Measurements from ENCODE around the gene GIMAP2. TPM values are rescaled to one million over a fixed set of nuclear protein-coding genes. Genes with fewer than 3 reads are reported as not detected.

Gene GIMAP2
- 25.9 TPM for polyA plus RNA-seq (2012; ENCODE audit: low read depth, missing spikeins)

- TF ChIP-seq POLR2AphosphoS5 (IDR thresholded peaks at IDR 0.05; ENCODE audit: low read depth, low read length) (no peak), PAX5 (IDR thresholded peaks at IDR 0.05; ENCODE audit: insufficient read depth, low read length, severe bottlenecking) (no peak), POU2F2 (IDR thresholded peaks at IDR 0.05; ENCODE audit: low read depth, low read length) (no peak), SPI1 (IDR thresholded peaks at IDR 0.05; ENCODE audit: low read depth, low read length) (peak; percentile 57; the same call in 1 of the 2 replicates), TAF1 (IDR thresholded peaks at IDR 0.05; ENCODE audit: low read depth, low read length) (no peak), POLR2A (IDR thresholded peaks at IDR 0.05; ENCODE audit: low read depth, low read length) (no peak)
- FAIRE-seq (peak; percentile 80), DNase-seq (ENCODE audit: insufficient read length, low spot score) (peak; percentile 22)
These were observed at the start of gene GIMAP2 for GRCh38 chr7:150685219-150686029. TSS of gene GIMAP2 (plus strand) at chr7:150685706. CDS start at chr7:150687060, 1,354 bp downstream.

DNA sequence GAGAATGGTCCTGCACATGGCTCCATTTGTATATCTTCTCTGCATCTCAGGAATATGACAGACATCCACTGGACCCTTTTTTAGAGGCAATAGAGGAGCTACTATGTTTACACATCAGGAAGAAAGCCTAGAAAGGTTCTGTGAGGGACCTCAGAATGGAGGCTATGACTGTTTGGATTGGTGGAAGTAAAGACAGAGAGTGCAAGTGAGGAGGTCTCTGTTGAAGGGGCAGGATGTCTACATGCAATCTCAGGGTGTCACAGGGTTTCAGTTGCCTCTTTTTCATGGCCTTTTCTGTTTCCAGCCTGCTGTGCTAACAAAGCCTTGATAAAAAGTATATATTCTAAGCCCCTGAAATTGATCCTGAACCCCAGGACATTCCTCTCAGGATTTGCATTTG is 43.7 kb upstream of the GIMAP2 start:
- TF ChIP-seq TAF1 (IDR thresholded peaks at IDR 0.05; ENCODE audit: low read depth, low read length) (no peak), SPI1 (IDR thresholded peaks at IDR 0.05; ENCODE audit: low read depth, low read length) (no peak), POLR2AphosphoS5 (IDR thresholded peaks at IDR 0.05; ENCODE audit: low read depth, low read length) (no peak), POU2F2 (IDR thresholded peaks at IDR 0.05; ENCODE audit: low read depth, low read length) (no peak), PAX5 (IDR thresholded peaks at IDR 0.05; ENCODE audit: insufficient read depth, low read length, severe bottlenecking) (no peak), POLR2A (IDR thresholded peaks at IDR 0.05; ENCODE audit: low read depth, low read length) (no peak)
- FAIRE-seq, result no peak
- DNase-seq (ENCODE audit: insufficient read length, low spot score), result no peak

DNA sequence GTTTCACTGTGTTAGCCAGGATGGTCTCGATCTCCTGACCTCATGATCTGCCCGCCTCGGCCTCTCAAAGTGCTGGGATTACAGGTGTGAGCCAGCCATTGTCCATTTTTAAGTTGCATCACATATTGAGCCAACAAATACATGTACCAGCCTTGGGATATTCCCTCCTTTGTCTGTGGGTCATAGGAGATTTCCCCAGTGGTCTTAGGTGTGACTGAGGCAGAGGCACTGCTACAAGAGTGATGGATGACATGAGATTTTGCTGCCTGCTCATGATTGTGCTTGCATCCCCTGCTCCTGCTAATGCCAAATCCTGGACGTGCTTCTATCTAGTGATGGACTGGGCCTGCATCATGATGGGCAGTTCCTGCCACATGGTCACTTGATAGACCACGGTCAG is 42.6 kb upstream of the GIMAP2 start:
- DNase-seq (ENCODE audit: insufficient read length, low spot score) (no peak), FAIRE-seq (no peak)
- TF ChIP-seq POU2F2 (IDR thresholded peaks at IDR 0.05; ENCODE audit: low read depth, low read length), result no peak
- no peak for TF ChIP-seq POLR2A (IDR thresholded peaks at IDR 0.05; ENCODE audit: low read depth, low read length)
- TF ChIP-seq SPI1 (IDR thresholded peaks at IDR 0.05; ENCODE audit: low read depth, low read length), result no peak
- TF ChIP-seq TAF1 (IDR thresholded peaks at IDR 0.05; ENCODE audit: low read depth, low read length), result no peak
- no peak for TF ChIP-seq PAX5 (IDR thresholded peaks at IDR 0.05; ENCODE audit: insufficient read depth, low read length, severe bottlenecking)
- TF ChIP-seq POLR2AphosphoS5 (IDR thresholded peaks at IDR 0.05; ENCODE audit: low read depth, low read length), result no peak

DNA sequence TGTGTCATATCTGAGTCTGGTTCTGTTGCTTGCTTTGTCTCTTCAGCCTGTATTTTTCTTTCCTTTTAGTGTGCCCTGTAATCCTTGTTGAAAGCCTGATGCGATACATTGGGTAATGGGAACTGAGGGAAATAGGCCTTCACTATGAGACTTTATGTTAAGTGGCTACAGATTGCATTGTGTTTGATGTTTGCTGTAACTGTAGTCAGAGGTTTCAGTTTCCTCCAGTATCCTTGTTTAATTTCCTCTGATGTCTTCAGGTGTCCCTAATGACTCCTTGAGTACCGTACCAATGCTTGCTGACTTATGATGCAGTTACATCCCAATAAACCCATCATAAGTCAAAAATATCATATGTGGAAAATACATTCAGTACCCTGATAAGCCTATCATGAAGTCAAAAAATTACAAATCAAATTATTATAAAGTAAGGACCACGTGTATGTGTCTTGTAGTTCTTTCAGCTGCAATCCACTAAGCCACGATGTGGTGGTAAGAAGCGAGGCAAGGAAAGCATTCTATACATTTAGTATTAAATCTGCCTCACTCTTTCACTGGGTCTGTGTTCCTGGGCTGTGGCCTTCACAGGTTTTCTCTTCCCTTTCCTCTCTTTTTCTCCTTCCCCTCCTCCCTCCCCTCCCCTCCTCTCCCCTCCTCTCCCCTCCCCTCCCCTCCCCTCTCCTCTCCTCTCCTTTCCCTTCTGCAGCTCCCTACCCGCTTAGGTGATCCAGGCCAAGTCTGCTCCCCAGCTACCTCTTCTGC is 40.1 kb upstream of the GIMAP2 start:
- DNase-seq (ENCODE audit: insufficient read length, low spot score) (no peak), FAIRE-seq (no peak)
- TF ChIP-seq PAX5 (IDR thresholded peaks at IDR 0.05; ENCODE audit: insufficient read depth, low read length, severe bottlenecking) (no peak), TAF1 (IDR thresholded peaks at IDR 0.05; ENCODE audit: low read depth, low read length) (no peak), POLR2A (IDR thresholded peaks at IDR 0.05; ENCODE audit: low read depth, low read length) (no peak), SPI1 (IDR thresholded peaks at IDR 0.05; ENCODE audit: low read depth, low read length) (no peak), POU2F2 (IDR thresholded peaks at IDR 0.05; ENCODE audit: low read depth, low read length) (no peak), POLR2AphosphoS5 (IDR thresholded peaks at IDR 0.05; ENCODE audit: low read depth, low read length) (no peak)

DNA sequence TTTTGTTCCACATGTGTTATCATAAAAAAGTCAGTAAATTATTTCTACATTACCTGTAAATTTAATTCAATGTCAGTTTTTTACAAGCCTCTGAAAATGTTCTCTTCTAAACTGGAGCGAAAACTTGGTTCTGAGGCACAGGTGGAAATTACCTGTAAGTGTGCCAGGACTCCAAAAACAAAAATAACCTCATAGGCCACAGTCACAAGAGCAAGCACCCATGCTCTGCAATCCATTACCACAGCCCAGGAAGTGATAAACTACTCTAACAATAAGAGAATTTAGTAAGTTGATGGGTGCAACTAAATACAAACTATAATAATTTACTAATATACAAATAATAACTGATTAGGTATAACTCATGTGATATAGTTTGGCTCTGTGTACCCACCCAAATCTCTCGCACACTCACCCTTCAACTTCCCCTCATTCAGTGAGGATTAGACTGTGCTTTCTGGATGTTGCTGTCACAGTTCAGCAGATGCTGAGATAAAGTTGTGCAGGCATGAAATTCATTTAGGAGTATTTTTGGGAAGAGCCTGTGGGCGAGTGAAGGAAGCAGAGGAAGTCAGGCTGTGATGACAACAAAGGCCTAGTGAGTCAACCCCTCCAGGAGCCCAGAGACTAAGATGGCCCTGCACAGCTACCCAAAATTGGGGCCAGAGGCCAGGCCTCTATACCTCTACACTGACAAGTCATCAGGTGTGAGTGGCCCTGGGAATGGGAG is 37.0 kb upstream of the GIMAP2 start:
- no peak for TF ChIP-seq SPI1 (IDR thresholded peaks at IDR 0.05; ENCODE audit: low read depth, low read length)
- no peak for TF ChIP-seq PAX5 (IDR thresholded peaks at IDR 0.05; ENCODE audit: insufficient read depth, low read length, severe bottlenecking)
- no peak for TF ChIP-seq TAF1 (IDR thresholded peaks at IDR 0.05; ENCODE audit: low read depth, low read length)
- TF ChIP-seq POLR2A (IDR thresholded peaks at IDR 0.05; ENCODE audit: low read depth, low read length), result no peak
- TF ChIP-seq POU2F2 (IDR thresholded peaks at IDR 0.05; ENCODE audit: low read depth, low read length), result no peak
- no peak for TF ChIP-seq POLR2AphosphoS5 (IDR thresholded peaks at IDR 0.05; ENCODE audit: low read depth, low read length)
- DNase-seq (ENCODE audit: insufficient read length, low spot score), result no peak
- FAIRE-seq, result no peak

- DNase-seq (ENCODE audit: insufficient read length, low spot score), result no peak
- TF ChIP-seq PAX5 (IDR thresholded peaks at IDR 0.05; ENCODE audit: insufficient read depth, low read length, severe bottlenecking), result no peak
- TF ChIP-seq SPI1 (IDR thresholded peaks at IDR 0.05; ENCODE audit: low read depth, low read length), result peak; percentile 26; the same call in 1 of the 2 replicates
- FAIRE-seq, result no peak
These were observed 36.5 kb upstream of the GIMAP2 start for GRCh38 chr7:150649080-150649385.

- peak; percentile 38 for FAIRE-seq
These were observed 30.8 kb upstream of the GIMAP2 start for GRCh38 chr7:150654692-150655091.

DNA sequence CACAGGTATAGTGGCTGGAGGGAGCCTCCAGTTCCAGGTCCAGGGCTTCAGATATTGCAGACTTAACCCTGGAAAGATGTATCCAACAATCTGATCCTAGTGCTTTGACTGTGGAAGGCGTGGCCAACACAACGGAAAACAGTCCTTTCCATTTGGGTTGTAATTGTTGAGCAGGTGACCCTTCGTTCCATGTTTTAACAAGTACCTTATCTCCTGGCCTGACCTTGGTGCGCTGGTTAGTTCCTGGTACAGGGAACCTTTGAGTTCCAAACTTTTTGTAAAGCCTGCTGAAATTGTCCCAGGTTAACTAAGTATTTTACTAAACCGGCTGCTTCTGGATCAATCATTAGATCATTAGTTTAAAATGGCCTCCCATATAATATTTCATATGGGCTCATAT is 29.5 kb upstream of the GIMAP2 start:
- TF ChIP-seq SPI1 (IDR thresholded peaks at IDR 0.05; ENCODE audit: low read depth, low read length), result no peak
- TF ChIP-seq TAF1 (IDR thresholded peaks at IDR 0.05; ENCODE audit: low read depth, low read length), result no peak
- no peak for TF ChIP-seq PAX5 (IDR thresholded peaks at IDR 0.05; ENCODE audit: insufficient read depth, low read length, severe bottlenecking)
- no peak for TF ChIP-seq POLR2A (IDR thresholded peaks at IDR 0.05; ENCODE audit: low read depth, low read length)
- TF ChIP-seq POU2F2 (IDR thresholded peaks at IDR 0.05; ENCODE audit: low read depth, low read length), result no peak
- TF ChIP-seq POLR2AphosphoS5 (IDR thresholded peaks at IDR 0.05; ENCODE audit: low read depth, low read length), result no peak
- no peak for FAIRE-seq

More at GRCh38 chr7:150654692-150655091, 30.8 kb upstream of the GIMAP2 start:
- no peak for TF ChIP-seq PAX5 (IDR thresholded peaks at IDR 0.05; ENCODE audit: insufficient read depth, low read length, severe bottlenecking)
- TF ChIP-seq POLR2A (IDR thresholded peaks at IDR 0.05; ENCODE audit: low read depth, low read length), result no peak
- no peak for TF ChIP-seq SPI1 (IDR thresholded peaks at IDR 0.05; ENCODE audit: low read depth, low read length)
- TF ChIP-seq TAF1 (IDR thresholded peaks at IDR 0.05; ENCODE audit: low read depth, low read length), result no peak
- TF ChIP-seq POLR2AphosphoS5 (IDR thresholded peaks at IDR 0.05; ENCODE audit: low read depth, low read length), result no peak
- no peak for TF ChIP-seq POU2F2 (IDR thresholded peaks at IDR 0.05; ENCODE audit: low read depth, low read length)
- DNase-seq (ENCODE audit: insufficient read length, low spot score), result no peak

DNA sequence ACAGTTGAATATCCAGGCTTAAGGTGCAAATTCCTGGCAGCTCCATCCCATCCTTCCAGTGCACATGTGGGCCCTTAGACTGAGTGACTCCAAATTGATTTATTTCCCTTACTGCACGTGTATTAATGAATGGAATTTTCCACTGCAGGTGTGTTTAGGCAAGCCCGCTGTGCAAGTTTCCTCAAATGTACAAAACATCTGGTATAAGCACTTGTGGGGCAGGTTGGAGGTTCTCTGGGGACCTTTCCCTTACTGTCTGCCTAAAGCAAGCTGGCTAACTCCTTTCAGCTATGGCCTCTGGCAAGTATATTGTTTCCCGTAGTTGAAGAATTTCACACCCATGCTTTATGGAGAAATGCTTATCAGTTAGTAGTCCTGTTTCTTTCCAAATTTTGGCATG is 28.0 kb upstream of the GIMAP2 start:
- no peak for TF ChIP-seq POLR2AphosphoS5 (IDR thresholded peaks at IDR 0.05; ENCODE audit: low read depth, low read length)
- TF ChIP-seq SPI1 (IDR thresholded peaks at IDR 0.05; ENCODE audit: low read depth, low read length), result no peak
- no peak for TF ChIP-seq POLR2A (IDR thresholded peaks at IDR 0.05; ENCODE audit: low read depth, low read length)
- TF ChIP-seq POU2F2 (IDR thresholded peaks at IDR 0.05; ENCODE audit: low read depth, low read length), result no peak
- TF ChIP-seq TAF1 (IDR thresholded peaks at IDR 0.05; ENCODE audit: low read depth, low read length), result no peak
- no peak for TF ChIP-seq PAX5 (IDR thresholded peaks at IDR 0.05; ENCODE audit: insufficient read depth, low read length, severe bottlenecking)
- DNase-seq (ENCODE audit: insufficient read length, low spot score) (no peak), FAIRE-seq (no peak)

More for the DNA sequence above, 29.5 kb upstream of the GIMAP2 start:
- no peak for DNase-seq (ENCODE audit: insufficient read length, low spot score)
